ELR (cell line): ENCODE data around the gene TGIF2.
"Not testable (repeated sequence)": the region's sequence is repeated elsewhere in the genome, so short reads cannot be mapped to it uniquely, and the experiment has no call there.

ENCODE experiments used
- DNase-seq: peaks from one replicate; pipeline ENCODE4 v3.0.0-alpha.2; 2015; ENCODE audit warnings: low read depth

Gene TGIF2

DNA sequence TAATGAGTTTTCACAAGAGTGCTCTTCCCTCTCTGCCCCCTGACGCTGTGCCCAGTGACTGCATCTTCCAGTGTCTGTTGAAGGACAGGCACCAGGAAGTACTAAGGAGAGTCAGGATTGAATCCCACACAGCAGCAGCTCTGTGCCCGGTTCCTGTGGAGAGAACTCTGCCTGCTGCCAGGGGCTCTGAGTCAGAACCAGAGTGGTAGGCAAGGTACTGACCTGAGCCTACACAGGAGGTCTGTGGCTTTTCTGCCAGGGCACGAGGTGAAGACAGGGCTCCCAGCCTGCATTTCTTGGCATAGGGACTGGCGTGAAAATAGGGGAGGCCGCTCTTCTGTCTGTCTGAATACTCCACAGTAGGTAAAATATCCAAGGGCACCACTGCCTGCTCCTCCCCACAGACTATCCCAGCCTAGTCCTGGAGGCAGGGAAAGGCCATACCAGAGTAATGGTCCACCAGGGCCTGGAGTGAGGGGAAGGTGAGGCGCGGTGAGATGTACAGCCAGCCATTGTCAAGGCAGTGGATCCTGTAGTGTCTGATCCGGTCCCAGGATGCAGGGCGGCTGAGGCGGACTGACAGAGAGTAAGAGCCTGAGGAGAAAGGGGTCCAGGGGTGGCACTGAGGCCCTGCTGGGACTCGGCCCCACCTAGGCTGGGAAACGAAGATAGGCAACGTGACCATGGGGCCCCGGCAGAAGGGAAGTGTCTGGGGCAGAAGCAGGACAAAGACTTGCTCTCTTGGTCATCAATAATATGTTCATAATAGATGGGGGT is 41.6 kb downstream of the TGIF2 start:
- DNase-seq = no peak

DNA sequence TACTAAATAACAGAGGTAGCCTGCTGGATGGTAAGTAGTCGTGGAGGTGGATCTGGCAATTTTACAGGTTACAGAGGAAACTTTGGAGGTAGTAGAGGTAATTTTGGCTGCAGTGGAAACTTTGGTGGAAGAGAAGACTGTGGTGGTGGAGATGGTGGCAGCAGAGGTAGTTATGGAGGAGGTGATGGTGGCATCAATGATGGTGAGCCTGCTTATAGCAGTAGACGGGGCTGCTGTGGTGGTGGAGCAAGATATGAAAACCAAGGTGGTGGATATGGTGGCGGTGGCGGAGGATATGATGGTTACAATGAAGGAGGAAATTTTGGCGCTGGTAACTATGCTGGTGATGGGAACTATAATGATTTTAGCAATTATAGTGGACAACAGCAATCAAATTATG is 47.5 kb downstream of the TGIF2 start:
- no peak for DNase-seq

DNA sequence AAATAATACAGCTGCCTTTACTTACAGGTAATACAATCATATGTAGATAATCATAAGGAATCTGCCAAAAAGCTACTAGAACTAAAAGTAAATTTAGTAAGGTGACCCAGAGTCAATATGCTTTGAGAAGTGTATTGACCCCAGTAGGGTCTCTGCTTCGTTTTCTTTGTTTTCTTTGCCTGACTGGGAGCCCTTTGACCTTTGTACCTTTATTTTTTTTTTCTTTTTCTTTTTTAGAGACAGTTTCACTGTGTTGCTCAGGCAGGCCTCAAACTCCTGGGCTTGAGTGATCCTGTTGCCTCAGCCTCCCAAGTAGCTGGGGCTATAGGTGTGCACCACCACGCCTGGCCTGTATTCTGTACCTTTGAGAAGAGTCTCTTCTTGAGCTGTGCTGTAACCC is 50.0 kb downstream of the TGIF2 start:
- no peak for DNase-seq

DNA sequence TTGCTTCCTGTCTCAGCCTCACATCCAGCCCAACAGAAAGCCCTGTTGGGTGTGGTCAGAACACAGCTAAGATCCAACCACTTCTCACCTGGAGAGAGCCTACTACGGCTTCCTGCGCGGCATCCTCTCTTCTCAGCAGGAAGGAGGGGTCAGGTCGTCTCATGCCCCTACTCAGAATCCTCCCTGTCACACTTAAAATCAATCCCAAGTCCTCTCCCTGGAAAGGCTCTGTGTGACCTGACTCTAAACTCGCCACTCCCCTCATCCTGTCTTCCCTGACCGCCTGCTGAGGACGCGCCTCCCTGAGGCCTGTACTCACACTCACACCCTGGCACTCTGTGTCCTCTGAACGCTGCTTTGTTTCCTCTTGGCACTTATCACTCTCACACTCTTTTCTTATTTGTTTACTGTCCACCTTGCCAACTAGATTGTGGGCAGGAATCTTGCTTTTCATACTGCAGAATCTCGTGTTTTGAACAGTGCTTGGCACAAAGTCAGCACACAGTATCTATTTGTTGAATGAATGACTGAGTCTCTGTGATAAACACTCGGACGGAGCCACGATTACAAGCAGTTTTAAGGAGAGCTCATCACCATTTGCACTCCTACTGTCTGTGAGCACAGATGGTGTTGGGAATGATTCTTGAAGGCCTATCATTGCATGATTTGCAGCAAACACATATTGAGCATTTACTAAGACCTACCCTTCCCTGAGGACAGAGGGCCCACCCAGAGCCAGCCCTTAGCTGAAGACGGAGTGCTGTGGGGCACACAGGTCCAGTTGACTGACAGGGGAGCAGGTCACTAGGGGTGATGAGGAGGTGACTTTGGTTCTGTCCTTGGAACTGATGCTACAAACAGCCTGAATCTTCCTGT is 50.9 kb downstream of the TGIF2 start:
- DNase-seq = no peak

DNA sequence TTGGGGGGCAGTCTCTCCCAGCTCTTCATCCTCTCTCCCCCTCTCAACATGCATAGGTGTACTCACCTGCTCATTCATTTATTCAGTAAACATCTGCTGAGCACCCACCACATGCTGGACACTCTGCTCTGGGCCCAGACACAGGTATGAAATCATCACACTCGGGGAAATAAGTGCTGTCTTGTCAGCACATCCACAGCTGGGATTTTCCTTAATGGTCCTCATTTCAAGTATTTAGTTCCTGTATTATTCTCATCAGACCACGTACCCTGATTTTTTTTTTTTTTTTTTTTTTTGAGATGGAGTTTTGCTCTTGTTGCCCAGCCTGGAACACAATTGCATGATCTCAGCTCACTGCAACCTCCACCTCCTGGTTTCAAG is 51.5 kb downstream of the TGIF2 start:
- DNase-seq = no peak

DNA sequence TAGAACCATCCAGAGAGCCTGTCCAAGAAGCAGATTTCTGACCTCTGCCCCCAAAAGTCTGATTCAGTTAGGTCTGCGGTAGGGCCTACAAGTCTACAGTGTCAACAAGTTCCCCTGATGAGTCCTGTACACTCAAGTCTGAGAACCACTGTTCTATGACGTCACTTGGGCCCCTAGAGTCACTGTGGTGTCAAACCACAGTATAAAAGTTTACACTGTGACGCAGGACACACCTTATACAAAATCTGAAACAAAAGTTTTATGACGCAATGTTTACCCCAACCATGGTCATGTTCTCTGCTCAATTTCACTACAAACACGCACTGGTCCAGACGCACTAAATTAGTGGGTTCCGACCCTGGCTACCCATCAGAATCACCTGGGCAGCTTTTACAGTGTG is 54.7 kb downstream of the TGIF2 start:
- no peak for DNase-seq

DNA sequence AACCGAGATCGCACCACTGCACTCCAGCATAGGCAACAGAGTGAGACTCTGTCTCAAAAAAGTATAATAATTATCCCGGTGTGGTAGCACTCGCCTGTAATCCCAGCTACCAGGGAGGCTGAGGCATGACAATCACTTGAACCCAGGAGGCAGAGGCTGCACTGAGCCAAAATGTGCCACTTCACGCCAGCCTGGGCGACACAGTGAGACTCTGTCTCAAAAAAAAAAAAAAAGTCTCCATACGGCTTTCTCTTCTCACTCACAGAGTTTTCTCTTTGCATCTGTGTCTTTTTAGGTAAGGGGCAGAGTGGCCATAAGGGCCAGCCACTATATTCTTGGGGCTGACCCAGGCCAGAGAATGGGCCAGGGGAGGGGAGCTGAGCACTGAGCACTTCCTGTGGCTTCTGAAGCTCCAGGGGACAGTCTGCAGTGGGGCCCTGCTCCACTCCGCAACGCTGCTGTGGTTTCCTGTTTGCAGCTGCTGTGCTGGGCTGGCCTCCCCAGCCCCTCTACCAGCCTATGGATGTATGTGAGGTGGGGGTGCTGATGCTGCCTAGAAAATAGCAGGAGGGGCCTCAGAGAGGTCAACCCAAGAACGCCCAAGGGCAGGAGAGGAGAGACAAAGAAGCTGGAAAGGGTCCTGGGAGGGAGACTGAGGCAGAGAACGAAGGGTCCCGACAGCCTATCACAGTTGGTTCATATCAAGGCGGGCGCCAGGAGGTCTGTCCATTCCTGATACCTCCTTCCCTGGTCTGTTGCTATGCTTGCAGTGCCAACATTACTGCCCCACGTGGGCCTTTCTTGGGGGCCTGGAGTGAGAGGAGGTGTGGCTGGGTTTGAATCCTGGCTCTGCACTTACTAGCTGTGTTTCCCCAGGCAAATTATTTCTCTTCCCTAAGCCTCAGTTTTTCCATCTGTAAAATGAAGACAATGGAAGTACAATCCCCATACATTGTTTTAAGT is 56.6 kb downstream of the TGIF2 start:
- no peak for DNase-seq

DNA sequence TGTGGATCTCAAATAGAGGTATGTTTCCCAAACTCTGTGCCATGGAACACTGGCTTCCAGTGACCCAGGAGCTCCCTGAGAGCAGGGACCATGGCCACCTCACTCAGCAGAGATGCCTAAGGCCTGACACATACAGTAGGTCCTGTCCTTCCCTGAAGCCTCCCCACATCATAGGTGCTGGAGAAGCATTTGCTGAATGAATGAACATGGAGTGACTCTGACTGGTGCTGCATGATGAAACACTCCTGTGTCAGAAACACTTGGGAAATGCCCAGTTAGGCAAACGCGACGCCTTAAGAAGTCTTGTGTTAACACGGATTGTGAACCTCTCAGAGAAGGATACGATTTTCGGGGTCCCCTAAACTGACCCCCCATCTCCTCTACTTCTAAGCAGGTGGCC is 58.2 kb downstream of the TGIF2 start:
- peak; percentile 50 for DNase-seq

DNA sequence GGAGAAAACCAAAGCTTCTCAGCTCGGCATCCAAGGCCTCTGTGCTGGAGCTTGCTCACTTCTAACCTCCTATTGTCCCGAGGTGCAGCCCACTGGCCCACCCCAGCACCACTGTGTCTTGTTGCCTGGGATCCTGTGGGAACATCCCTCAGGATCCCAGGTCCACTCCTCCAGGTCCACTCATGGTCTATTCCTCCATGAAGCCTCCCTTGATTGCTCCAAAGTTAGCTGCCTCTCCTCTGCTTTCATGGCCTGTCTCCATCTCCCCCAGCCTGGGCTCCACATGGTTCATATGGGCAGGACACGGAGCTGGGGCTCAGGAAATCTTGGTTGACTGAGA is 58.7 kb downstream of the TGIF2 start:
- no peak for DNase-seq

DNA sequence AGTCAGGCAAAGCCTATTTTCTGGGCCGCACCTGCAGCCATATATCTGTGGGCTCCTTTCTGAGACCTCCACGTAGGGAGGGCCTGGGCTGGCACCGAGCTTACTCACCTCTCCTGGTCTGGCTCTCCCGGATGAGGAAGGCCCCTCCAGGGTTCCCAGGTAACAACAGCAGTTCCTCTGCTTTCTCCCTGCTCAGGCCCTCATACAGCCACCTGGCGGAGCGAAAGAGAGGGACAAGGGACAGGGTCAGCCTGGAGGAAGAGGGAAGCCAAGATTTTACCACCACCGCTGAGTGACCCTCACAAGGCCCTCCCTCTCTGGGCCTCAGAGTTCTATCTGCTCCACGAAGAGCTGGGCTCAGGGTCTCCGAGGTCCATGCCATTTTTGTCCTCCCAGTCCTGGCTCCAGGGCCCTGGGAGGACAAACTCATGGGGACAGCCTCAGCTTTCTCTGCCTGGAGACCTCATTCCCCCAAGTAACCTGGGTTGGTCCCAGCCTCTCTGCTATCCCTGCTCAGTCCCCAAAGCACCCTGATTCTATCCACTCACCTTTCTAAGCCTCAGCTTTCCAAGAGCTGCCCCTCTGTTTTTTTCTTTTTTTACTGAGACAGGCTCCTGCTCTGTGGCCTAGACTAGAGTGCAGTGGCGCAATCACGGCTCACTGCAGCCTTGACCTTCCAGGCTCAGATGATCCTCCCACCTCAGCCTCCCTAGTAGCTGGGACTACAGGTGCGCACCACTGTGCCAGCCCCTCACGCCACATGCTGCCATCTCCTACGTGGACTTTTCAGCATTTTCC is 59.3 kb downstream of the TGIF2 start:
- no peak for DNase-seq

DNA sequence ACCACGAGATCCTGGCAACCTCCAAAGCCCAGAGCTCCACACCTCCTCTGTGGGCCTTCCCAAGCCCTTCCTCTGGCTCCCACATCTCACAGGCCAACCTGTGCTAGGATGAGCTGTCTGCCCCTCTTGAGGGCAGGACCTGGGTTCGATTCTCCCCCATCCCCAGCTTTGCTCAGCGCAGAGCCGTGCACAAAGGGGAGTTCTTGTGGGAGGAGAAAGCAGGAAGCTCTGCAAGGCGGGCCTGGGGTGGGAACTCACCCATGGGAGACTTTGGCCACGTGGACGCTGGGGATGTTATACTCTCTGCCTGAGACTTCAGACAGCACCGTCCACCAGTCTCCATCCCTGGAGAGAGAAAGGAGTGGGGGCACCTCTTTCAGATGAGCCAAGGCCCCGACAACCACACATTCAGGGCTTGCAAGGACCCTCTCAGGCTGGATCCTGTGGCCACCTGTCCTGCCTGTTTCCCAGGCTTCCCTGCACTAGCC is 59.9 kb downstream of the TGIF2 start:
- no peak for DNase-seq

DNA sequence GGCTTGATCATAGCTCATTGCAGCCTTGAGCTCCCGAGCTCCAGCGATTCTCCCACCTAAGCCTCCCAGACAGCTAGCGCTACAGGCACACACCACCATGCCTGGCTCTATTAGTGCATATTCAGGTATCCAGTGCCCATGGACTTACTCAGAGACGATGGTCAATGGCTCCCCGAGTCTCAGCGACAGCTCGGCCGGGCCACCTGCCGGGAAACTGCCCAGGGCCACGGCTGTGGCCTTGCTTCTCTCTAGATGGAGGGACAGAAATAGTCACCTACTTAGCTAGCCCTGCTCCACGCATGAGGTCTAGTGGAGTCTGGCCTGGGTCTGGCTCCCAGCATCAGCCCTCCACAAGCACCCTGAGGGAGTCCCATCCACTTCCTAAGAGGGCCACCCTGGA is 60.9 kb downstream of the TGIF2 start:
- DNase-seq = no peak

DNA sequence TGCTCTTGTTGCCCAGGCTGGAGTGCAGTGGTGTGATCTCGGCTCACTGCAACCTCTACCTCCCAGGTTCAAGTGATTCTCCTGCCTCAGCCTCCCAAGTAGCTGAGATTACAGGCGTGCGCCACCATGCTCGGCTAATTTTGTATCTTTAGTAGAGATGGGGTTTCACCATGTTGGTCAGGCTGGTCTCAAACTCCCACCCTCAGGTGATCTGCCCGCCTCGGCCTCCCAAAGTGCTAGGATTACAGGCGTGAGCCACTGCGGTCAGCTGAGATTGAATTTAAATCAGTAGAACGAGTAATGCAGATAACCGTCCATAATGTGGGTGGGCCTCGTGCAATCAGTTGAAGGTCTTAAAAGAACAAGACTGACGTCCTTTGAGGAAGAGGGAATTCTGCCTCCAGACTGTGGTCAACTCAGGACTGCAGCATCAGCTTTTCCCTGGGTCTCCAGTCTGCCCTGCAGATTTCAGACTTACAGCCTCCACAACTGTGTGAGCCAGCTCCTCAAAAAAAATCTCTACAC is 65.5 kb downstream of the TGIF2 start:
- DNase-seq = not testable (repeated sequence)

DNA sequence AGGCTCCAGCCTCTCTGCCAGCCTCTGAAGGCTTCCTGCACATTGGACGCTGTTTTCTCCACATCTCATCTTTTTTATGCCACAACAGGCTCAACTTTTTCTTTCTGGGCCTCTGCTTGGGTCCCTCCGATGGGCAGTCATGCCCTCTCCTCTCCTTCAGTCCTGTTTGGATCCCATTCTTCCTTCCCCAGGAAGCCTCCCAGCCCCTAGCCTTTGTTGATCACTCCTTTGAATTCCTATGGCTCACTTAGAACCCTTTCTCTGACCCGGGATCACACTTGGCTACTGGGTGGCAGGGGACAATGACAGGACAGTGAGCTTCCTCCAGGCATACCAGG is 68.1 kb downstream of the TGIF2 start:
- DNase-seq = no peak

DNA sequence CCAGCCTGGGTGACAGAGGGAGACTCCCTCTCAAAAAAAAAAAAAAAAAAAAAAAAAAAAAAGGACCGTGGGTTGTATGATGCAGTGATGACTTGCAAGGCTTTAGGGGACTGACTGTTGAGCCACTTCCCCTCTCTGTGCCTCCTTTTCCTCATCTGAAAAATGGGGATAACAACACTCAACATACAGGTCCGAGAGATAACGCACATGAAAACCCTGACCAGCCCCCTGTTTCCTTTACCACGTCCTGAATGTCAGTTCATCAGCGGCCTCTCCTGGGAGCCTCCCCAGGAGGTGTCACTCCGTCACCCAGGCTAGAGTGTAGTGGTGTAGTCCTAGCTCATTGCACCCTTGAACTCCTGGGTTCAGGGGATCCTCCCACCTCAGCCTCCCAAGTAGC is 68.7 kb downstream of the TGIF2 start:
- no peak for DNase-seq
